Skeletal muscle tissue (tissue), 4 donors: Measurements from ENCODE around the gene ALDH1A1. TPM values are rescaled to one million over a fixed set of nuclear protein-coding genes. Genes with fewer than 3 reads are reported as not detected.
"Not testable (repeated sequence)": the region's sequence is repeated elsewhere in the genome, so short reads cannot be mapped to it uniquely, and the experiment has no call there.

Source experiments
- H3K27ac ChIP-seq: one replicate; pipeline ENCODE4 v1.7.0; 2013; ENCODE audit warnings: mild to moderate bottlenecking, low read depth, low read length, inconsistent platforms
- H3K27me3 ChIP-seq, 3 donors: one replicate each; pipeline ENCODE4 v1.7.0; 2013; ENCODE audit warnings: low read length in 3 of 3; ENCODE audit not compliant: control insufficient read depth in 3 of 3, insufficient read depth in 3 of 3
- H3K36me3 ChIP-seq, 3 donors: one replicate each; pipeline ENCODE4 v1.7.0; 2013; ENCODE audit warnings: low read length in 3 of 3; ENCODE audit not compliant: control insufficient read depth in 3 of 3, insufficient read depth in 3 of 3
- H3K4me1 ChIP-seq, 3 donors: one replicate each; pipeline ENCODE4 v1.7.0; 2013; ENCODE audit warnings: low read length in 3 of 3, mild to moderate bottlenecking in 3 of 3; ENCODE audit not compliant: control insufficient read depth in 3 of 3, insufficient read depth in 3 of 3
- H3K4me3 ChIP-seq, 3 donors: one replicate each; pipeline ENCODE4 v1.7.0; 2013; ENCODE audit warnings: low read length in 3 of 3
- H3K9ac ChIP-seq, 3 donors: one replicate each; pipeline ENCODE4 v1.7.0; 2013; ENCODE audit warnings: low read length in 3 of 3, mild to moderate bottlenecking in 3 of 3, moderate library complexity in 2 of 3, low read depth in 1 of 3
- H3K9me3 ChIP-seq, 3 donors: one replicate each; pipeline ENCODE4 v1.7.0; 2013; ENCODE audit warnings: low read length in 3 of 3; ENCODE audit not compliant: control insufficient read depth in 3 of 3
- total RNA-seq: library from RNA; depleted of rRNA; stranded (reverse); fragments of >200 nt; gene quantifications from one replicate; pipeline ENCODE4 v1.2.3, GENCODE V29; 2014
- donor health status: Osteomylitis.

Gene ALDH1A1
- total RNA-seq, 1 donor from 2014 or later, result 52.7 TPM

DNA sequence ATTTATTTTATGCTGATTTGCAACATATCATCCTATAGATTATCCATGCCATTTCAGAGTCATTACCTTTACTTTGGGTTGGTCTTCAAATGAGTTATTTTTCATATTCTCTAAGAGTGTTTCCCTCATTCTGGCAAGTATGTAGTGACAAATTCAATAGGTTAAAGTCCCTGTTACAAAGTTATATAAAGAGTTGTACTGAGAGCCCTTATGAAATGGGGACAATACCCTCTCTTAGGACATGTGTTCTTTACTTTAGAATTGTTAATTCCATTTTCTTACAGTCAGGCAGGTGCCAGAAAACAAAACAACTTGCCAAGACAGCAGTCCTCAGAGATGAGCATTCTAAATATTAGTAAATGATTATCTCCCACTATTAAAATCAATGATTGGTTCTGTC lies 6.0 kb downstream of the ALDH1A1 start:
- H3K27ac ChIP-seq, result no peak overlapping the region

DNA sequence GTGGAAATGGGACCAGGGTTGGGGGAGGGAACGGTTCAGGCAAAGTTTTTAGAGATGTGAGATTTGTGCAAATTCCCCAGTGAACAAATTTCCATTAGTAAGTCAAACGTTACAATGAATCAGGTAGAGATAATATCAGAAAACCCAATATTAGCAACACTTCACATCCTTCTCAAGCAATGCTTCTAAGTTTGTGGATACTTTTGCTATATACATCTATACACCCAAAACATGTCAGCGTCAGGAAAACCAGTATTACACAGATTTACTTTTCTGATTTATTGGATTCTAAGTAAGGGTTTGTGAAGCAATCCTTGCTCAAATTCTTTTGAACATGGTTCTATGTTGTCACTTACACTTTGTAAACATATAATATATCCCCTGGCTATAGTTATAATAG lies 6.5 kb downstream of the ALDH1A1 start:
- H3K9ac ChIP-seq, result no peak overlapping the region
- peaks cover 0 to 9% (median 5%) of the 10 kb centered on the region in 3 donors for H3K4me1 ChIP-seq
- no peaks in the 10 kb centered on the region for H3K27me3 ChIP-seq
- no peak overlapping the region for H3K4me3 ChIP-seq
- no peaks in the 10 kb centered on the region for H3K36me3 ChIP-seq
- H3K9me3 ChIP-seq, result no peaks in the 10 kb centered on the region
- H3K27ac ChIP-seq, result no peak overlapping the region

More for the DNA sequence above, 6.0 kb downstream of the ALDH1A1 start:
- no peaks in the 10 kb centered on the region for H3K36me3 ChIP-seq
- no peaks in the 10 kb centered on the region for H3K27me3 ChIP-seq
- H3K4me1 ChIP-seq, result peaks cover 0 to 9% (median 5%) of the 10 kb centered on the region in 3 donors
- H3K9me3 ChIP-seq, result no peaks in the 10 kb centered on the region
- H3K9ac ChIP-seq, result no peak overlapping the region
- no peak overlapping the region for H3K4me3 ChIP-seq

DNA sequence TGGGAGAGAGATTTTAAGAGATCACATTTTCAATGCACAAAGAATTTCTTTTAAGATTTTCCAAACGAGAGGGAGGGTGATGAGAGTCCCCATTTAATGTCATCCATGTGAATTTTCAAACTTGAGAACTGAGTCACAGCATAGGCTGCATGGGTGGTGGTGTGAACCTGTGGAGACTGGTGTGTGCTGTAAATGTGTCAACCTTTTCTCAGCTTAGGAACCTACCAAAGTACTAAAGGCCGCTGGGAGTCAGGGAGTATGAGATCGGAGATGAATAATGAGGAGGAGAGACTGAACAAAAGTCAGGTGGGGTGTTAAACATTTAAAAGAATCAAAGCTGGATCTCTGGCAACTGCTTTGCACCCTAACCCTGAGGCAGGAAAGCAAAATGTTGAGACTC lies 7.5 kb downstream of the ALDH1A1 start:
- Histone ChIP-seq H3K27ac (no peak overlapping the region), H3K4me3 (no peak overlapping the region), H3K9ac (no peak overlapping the region), H3K36me3 (no peaks in the 10 kb centered on the region), H3K27me3 (no peaks in the 10 kb centered on the region), H3K4me1 (peaks cover 0 to 9% (median 5%) of the 10 kb centered on the region in 3 donors), H3K9me3 (no peaks in the 10 kb centered on the region)

DNA sequence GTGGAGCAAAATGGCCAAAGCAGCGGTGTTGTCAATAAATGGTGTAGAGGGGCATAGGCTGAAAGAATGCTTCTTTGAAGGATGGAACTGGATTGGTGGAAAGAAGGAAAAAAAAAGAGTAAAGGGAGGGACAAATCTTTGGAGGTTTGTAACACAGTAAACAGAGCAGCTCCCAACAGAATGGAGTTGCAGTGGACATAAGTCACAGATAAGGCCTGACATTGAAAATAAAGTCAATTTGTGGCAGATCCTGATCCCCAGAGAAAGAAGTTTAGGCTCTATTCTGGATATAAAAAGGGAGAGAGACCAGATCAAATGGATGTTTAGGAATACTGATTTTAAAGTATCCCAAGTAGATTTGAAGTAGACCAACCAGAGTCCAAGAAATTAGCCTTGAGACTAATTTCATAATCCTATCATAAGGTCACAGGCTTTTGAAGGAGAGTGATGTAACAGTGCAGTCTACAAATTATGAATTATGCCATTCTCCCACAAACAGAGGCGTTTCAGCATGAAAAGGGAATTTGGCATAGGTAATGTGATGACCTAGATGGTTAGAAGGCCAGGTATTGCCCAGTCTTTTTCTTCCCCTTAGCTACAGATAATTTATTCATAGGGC lies 8.9 kb downstream of the ALDH1A1 start:
- no peaks in the 10 kb centered on the region for H3K27me3 ChIP-seq
- H3K4me1 ChIP-seq, result peaks cover 0 to 6% (median 0%) of the 10 kb centered on the region in 3 donors
- no peak overlapping the region for H3K4me3 ChIP-seq
- no peak overlapping the region for H3K27ac ChIP-seq
- H3K36me3 ChIP-seq, result no peaks in the 10 kb centered on the region
- H3K9ac ChIP-seq, result no peak overlapping the region
- H3K9me3 ChIP-seq, result no peaks in the 10 kb centered on the region

DNA sequence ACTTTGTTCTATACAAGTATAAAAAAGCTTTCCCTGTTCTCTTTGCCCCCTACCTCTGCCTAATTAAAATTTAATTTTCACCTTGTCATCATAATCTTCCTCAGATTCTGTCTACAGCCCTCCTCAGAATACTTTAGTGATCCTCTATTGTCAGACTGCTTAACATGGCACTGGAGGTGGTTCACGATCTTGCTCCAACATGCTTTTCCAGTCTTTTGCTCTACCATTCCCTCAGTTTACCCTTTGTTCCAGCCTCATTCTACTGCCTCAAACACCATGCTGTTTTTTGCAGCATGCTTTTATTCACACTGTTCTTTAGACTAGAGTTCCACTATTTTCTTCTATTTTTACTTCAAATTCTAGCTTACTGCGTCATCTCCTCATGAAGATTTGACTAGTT lies 10.4 kb downstream of the ALDH1A1 start:
- Histone ChIP-seq H3K36me3 (no peaks in the 10 kb centered on the region), H3K9me3 (no peaks in the 10 kb centered on the region), H3K4me3 (no peak overlapping the region), H3K27me3 (no peaks in the 10 kb centered on the region), H3K27ac (no peak overlapping the region), H3K4me1 (peaks cover 0 to 2% (median 0%) of the 10 kb centered on the region in 3 donors), H3K9ac (no peak overlapping the region)

DNA sequence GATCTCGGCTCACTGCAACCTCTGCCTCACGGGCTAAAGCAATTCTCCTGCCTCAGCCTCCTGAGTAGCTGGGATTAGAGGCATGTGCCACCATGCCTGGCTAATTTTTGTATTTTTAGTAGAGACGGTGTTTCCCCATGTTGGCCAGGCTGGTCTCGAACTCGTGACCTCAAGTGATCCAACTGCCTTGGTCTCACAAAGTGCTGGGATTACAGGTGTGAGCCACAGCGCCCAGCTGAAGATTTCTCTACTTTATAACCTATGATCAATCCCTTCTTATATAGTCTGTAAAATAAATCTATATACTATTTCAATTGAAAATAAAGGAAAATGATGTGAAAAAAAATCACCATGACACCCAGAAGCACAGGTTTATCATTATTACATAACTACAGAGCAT lies 13.3 kb downstream of the ALDH1A1 start:
- not testable (repeated sequence) for H3K9me3 ChIP-seq, H3K4me1 ChIP-seq, H3K9ac ChIP-seq, H3K36me3 ChIP-seq, H3K27ac ChIP-seq, H3K4me3 ChIP-seq, H3K27me3 ChIP-seq

DNA sequence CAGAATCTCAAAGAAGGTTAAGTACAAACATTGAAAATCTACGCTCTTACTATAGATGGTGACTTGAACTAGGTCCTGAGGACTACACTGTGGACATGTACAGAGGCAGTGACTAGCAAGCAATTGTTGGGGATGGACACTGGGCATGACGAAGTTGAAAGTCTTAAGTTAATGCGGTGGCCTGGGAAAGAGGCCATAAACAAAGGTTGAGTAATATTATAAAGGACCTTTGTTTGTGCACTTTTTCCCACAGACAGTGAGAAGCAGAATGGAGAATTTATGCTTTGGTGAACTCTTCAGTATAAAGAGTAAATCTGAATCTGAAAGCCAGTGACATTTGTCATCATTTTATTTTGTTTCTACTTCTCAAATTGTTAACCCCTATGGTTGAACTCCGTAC lies 15.3 kb downstream of the ALDH1A1 start:
- H3K9me3 ChIP-seq, result no peaks in the 10 kb centered on the region
- H3K27ac ChIP-seq, result no peak overlapping the region
- no peaks in the 10 kb centered on the region for H3K4me1 ChIP-seq
- H3K36me3 ChIP-seq, result no peaks in the 10 kb centered on the region
- H3K4me3 ChIP-seq, result no peak overlapping the region
- no peak overlapping the region for H3K9ac ChIP-seq
- no peaks in the 10 kb centered on the region for H3K27me3 ChIP-seq

DNA sequence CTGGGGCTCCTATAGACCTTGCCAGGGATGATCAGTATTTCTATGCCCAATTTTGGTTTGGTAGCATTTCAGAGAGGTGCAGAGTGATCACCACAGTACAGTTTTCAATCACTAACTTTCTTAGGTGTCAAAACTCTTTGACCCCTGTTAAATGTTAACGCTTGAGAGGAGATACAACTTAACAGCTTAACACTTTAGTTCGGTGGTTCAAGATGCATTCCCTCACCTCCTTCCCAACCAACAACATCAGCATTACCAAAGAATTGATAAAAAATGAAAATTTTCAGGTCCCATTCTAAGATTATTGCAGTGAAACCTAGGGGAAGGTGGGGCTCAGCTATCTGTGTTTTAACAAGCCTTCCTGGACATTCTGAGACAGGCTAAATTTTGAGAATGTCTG lies 16.2 kb downstream of the ALDH1A1 start:
- Histone ChIP-seq H3K9ac (no peak overlapping the region), H3K27ac (no peak overlapping the region), H3K4me1 (no peaks in the 10 kb centered on the region), H3K36me3 (no peaks in the 10 kb centered on the region), H3K4me3 (no peak overlapping the region), H3K27me3 (no peaks in the 10 kb centered on the region), H3K9me3 (no peaks in the 10 kb centered on the region)

DNA sequence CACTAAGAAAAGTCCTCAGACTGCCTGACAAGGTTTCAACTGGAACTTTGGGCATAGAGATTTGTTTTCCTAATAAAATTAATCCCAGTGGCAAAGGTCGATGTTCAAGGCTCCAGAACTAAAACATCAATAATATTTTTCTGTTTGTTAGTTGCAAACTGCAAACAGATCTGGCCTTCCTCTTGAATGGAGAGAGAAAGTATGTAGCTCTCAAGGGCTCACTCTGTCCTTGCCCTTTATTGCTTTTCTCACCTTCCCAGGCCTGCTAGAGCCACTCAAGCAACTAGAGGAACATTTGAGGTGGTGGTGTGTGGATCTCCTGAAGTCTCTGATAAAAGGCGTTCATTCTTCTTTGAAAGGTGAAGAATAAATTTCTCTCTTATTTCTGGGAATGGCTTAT lies 16.6 kb downstream of the ALDH1A1 start:
- Histone ChIP-seq H3K4me3 (no peak overlapping the region), H3K36me3 (no peaks in the 10 kb centered on the region), H3K9ac (no peak overlapping the region), H3K4me1 (no peaks in the 10 kb centered on the region), H3K27me3 (no peaks in the 10 kb centered on the region), H3K9me3 (no peaks in the 10 kb centered on the region), H3K27ac (no peak overlapping the region)

DNA sequence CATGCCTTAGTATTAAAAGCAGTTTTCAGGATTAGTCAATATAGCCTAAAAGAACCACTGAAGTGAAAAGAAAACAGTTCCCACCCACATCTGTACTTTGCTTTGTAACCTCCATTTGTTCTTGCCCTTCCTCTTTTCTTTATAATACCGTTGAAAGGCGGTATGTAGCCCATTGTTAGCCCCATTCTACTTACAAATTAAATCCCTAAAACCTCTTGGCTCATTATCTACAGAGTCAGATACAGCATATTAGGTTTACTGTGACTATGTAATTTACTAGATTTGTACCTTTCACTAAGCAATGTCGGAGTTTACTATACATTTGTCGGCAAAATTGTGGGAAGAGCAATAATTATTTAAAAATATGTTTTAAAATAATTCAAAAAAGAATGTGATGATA lies 17.3 kb downstream of the ALDH1A1 start:
- no peaks in the 10 kb centered on the region for H3K27me3 ChIP-seq
- H3K9me3 ChIP-seq, result no peaks in the 10 kb centered on the region
- no peak overlapping the region for H3K4me3 ChIP-seq
- H3K9ac ChIP-seq, result no peak overlapping the region
- H3K36me3 ChIP-seq, result no peaks in the 10 kb centered on the region
- H3K27ac ChIP-seq, result no peak overlapping the region
- H3K4me1 ChIP-seq, result no peaks in the 10 kb centered on the region
